Renal cortex interstitium (tissue), 11 donors: ENCODE data around the gene GPR61. TPM values are rescaled to one million over a fixed set of nuclear protein-coding genes. Genes with fewer than 3 reads are reported as not detected.
A peak's percentile ranks its signal among the peaks of the same experiment; 100 is the strongest.

ENCODE experiments used
- DNase-seq, 11 donors: peaks; one replicate each; pipeline ENCODE4 v3.0.0-alpha.2; 2013; ENCODE audit warnings: low read depth in 9 of 11, low spot score in 4 of 11; ENCODE audit errors: extremely low read depth in 1 of 11
- polyA plus RNA-seq, 3 donors: library from polyadenylated mRNA; unstranded; fragments of 120-200 nt; gene quantifications; one replicate each; pipeline ENCODE4 v1.2.1, GENCODE V29; 2013; ENCODE audit not compliant: insufficient read length in 3 of 3

GPR61 gene
- polyA plus RNA-seq, 3 donors = 0.45 to 0.87 (median 0.78) TPM

DNA sequence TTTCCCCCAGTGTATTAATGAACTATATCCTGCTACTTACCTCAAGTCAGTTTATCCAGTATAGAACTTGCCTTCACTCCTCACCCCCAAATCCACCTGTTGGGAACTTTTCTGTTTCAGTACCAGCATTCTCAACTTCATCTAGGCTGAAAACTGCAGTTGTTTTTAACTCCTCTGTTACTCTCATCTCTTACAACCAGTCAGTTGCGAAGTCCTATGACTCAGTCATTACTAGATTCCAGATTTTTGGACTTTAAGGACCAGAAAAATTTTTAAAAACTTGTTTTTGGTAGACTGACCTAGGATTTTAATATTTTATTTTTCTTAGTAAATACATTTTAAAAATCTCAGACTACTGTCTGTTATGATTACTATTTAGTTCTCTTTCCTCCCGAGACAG is 16.9 kb downstream of the GPR61 start:
- no peak for DNase-seq

DNA sequence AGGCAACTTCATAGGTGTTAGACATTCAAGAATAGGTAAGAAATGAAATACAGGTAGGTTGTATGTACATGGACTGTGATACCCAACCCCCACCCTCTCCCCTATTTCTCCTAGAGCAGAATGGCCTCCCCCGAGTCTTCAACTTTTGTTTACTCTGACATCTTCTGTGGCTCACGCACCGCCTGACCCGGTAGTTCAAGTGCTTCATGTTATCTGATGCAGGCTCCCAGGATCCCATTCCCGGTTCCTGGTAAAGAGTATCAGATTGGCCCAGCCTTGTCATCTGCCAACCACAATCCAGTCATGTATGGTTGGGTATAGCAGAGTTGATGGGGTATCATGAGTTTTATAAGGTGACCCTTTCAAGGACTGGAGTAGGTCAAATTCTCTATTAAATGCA is 17.8 kb downstream of the GPR61 start:
- DNase-seq = no peak

DNA sequence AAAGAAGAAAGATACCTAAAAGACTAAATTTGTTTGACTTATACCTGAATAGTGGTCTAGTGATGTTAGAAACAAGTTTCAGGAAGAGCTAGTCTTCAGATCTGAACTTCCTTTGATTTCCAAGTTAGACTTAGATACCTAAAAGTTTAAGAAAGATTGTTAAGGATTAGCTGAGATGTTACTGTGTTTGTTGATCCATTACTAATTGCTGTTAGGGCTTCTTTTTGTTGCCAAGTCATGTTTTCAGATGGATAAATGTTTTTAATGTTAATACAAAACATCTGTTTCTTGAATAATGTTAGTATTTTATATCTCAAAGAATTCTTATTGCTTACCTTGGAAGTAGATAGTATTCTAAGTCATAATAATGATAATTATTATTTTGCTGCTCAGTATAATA is 20.3 kb downstream of the GPR61 start:
- DNase-seq = no peak

DNA sequence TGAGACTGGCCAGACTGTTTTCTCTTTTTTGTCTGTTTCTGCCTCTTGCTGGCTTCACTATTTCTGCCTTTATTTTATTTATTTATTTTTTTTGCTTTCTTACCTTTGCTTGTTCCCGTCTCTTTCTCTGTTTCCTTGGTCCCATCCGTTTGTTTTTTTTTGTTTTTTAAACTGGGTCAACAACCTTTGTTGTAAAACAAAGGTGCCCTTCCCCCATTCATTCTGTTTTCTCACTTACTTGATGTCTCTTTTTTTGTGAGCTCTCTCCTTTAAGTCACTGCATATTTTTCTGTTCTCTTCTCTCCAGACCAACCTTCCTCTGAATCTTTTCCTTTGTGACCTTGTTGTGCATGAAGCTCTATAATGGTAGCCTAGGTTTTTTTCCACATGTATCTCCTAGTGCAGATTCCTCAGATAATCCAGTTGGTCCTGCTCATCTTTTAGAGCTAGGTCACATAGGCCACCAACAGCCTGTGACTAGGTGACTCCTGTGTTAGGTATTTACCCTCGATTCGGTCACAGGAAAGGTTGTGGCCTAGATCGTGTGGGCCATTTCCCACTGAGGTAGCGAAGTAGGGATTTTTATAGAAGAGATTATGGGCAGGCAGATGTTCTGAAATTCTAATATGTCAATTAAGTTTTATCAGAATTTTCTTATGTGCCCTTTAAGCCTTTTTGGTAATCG is 24.7 kb downstream of the GPR61 start:
- no peak for DNase-seq

DNA sequence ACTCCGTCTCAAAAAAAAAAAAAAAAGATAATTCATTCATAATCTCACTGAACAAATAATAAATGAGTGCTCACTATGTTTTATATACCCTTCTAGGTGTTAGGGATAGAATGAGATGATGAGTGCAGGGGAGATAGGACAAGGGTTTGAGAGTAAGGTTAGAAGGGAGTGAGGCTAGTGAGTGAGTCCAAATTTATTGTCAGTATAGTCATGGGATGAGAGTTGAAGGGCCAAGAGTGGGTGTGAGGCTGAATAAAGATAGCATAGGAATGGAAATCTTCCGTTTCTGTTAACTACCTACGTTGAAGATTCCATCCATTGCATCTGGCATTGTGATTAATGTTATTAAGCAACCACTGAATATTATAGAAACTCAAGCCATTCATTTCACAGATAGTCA is 25.6 kb downstream of the GPR61 start:
- DNase-seq = no peak

DNA sequence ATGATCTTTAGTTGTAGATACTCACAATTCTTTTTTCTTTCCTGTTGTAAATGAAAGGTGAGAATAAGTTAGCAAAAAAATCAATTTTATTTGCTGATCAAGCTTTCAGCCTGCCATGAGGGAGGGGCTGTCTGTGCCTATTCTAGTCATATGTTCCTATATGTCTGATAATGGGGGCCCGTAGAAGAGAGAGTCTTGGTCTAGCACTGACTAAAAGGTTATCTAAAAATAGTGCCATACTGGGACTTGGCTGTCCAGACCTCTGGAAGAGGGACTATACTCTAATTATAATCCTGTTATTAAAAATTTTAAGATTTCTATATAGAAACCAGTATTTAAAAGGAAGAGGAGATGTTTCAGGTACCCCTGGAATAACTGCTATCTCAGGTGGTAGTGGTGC is 27.3 kb downstream of the GPR61 start:
- no peak for DNase-seq

DNA sequence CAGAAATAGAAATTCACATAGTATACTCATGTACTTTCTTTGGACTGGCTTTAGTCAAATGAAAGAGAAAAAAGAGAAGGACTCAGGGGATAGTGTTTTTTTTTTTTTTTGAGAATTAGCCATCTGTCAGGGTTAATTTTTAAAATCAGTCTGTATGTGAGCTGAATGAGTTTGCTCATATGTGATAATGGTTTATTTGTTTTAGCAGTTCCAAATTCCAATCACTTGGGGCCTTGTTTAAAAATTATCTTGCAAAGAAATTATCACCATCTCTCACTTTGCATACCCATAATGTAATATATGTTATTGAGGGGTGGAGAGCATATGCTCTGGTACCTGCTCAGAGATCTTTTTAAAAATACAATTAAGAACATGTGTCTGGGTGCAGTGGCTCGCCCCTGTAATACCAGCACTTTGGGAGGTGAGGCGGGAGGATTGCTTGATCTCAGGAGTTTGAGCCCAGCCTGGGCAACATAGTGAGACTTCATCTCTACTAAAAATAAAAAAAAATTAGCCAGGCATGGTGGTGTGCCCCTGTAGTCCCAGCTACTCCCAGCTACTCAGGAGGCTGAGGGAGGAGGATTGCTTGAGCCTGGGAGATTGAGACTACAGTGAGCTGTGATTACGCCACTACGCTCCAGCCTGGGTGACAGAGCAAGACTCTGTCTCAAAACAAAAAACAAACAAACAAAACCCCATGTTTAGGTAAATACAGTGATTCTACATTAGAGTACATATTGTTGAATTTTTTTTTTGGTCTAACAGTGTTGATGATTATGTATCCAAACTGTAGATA is 28.4 kb downstream of the GPR61 start:
- DNase-seq = no peak

DNA sequence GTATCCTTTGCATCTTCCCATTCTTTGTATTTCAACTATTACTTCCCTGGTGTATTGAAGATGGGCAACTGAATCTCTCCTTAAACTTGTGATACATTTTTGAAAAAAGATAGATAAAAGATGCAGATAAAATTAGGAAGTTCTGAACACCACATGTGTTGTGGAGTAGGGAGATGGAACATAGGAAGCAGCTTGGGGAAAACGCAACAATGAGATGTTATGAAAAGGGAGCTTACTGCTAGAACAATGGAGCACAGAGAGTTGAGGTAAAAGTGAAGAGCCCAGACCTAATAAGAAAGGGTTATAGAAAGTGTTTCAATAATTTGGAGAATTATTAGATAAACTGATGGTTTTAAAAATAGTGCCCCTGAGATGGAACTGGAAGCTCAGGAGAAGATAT is 29.7 kb downstream of the GPR61 start:
- no peak for DNase-seq

DNA sequence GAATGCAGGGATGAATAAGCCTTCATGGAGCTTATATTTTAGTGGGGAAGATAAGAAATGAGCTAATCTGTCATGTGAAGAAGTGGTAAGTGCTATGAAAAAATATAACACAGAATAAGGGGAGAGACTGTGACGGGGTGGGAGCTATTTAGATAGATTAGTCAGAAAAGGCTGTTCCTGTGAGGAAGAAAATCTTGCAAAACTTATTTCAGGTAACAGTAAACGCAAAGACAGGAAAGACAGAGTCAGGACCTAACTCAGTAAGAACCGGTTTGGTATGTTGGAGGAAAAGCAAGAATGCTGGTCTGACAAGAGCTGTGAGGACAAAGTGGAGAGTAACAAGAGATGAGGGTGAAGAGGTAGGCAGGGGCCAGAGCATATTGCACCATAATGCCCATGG is 30.7 kb downstream of the GPR61 start:
- DNase-seq = no peak

DNA sequence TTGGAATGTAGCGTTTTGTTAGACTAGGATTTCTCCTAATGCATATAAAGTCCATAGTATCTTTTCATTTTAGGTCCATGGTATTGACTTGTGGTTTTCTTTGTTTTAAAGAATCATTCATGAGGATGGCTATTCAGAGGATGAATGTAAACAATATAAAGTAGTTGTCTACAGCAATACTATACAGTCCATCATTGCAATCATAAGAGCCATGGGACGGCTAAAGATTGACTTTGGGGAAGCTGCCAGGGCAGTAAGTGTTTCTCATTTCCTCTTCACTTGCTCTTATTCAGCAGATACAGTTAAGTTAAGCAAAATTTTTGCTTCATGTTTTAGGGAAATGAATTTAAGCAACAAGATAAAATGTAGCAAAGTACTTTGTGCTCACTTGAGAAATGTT is 34.1 kb downstream of the GPR61 start:
- no peak for DNase-seq

DNA sequence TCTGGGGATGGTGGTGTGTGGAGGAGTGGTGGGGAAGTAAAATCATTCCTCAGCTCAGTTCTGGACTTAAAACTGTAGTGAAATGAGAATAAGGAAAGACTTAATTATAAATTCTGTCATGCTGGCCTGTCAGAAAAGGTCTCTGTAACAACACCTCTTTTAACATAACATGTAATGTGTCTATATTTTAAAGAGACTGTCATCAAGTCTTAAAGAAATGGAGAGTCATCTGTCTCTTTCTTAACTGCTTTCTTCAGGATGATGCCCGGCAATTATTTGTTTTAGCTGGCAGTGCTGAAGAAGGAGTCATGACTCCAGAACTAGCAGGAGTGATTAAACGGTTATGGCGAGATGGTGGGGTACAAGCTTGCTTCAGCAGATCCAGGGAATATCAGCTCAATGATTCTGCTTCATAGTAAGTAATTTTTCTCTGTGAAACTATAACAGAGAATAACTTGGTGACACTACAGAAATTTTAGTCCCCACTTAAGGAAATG is 39.3 kb downstream of the GPR61 start:
- no peak for DNase-seq

DNA sequence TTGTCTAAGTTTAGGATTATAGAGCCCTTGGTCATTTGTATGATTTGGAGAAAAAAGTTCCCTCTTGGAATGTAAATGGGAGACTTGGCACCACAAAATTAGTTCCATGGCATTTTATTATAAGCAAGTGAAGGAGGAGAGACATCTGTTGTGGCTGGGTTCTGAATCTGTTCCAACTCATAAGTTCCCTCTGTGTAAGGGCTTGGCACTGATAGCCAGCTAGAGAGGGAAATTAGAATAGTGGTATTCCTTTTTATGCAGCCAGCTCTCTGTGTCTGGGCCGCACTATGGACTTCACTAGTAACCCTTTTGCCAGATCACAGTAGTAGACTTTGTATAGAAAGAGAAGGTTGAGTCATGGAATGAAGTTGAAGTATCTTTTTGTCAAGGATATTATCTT is 39.8 kb downstream of the GPR61 start:
- DNase-seq = no peak

DNA sequence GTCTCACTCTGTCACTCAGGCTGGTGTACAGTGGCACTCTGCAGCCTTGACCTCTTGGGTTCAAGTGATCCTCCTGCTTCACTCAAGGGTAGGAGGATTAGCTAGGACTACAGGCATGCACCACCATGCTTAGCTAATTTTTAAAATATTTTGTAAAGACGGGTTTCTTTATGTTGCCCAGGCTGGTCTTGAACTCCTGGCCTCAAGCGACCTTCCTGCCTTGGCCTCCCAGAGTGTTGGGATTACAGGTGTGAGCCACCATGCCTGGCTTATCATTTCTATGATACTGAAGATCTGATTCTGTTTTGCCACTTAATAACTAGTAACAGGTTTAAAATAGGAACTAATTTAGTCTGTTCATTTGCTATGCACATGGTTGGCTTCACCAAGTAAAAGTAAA is 42.3 kb downstream of the GPR61 start:
- no peak for DNase-seq

DNA sequence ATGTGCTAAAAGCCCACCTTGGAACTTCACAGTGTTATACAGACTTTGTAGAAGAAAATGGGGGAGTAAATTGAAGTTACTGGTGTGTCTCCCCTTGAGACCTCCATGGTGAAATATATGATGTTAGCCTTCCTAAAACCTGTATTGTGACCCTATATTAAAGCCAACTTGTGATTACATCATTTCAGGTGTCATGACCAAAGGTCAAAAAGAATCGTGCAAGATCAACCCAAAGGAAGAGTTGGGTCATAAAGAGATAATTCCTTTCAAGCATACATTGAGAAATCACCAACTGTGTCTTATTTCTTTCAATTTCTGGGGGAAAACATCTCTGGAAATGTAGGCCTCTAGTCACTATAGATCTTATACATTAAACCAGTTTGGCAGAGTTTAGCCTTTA is 45.1 kb downstream of the GPR61 start:
- DNase-seq = no peak

DNA sequence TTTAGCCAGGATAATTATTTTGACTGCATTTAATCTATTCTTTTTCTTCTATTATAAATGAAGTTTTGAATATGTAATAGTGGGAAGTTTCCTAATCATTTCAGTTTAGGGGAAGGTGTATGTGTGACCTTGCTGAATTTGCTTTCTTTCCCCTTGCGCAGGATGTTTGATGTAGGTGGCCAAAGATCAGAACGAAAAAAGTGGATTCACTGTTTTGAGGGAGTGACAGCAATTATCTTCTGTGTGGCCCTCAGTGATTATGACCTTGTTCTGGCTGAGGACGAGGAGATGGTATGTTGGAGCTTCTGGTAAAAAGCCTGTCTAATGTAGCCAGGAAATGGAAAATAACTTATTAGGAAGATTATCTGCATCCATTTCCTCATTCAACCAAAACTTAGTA is 46.4 kb downstream of the GPR61 start:
- no peak for DNase-seq

DNA sequence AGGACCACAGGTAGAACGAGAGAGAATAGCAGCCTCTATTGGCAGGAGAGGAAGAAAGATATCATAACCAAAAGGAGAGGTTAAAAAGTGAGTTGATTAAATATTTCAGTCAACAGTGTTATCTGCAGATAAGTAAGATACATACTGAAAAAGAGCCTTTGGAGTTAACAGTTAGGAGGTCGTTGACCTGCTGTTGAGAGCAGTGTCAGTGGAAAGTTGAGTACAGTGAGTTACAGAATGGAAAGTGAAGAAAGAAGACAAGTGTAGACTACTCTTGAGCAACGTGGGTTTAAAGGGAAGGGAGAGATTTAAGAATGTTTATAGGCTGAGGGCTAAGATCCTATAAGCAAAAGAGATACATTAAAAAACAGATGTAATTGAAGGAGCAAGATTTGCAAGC is 49.5 kb downstream of the GPR61 start:
- no peak for DNase-seq

DNA sequence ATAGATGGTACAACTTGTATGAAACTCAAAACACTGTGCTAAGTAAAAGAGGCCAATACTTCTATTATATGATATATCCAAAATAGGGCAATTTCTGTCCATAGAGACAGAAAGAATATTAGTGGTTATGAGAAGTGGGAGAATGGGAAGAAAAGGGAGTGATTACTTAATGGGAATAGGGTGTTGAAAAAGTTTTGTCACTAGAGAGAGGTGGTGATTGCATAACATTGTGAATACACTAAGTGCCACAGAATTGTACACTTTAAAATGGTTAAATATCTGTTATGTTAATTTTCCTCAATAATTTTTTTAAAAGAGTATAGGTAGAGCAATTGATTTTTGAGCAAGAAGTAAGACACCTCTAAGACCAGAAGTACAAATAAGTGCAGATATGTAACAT is 50.0 kb downstream of the GPR61 start:
- DNase-seq = no peak

DNA sequence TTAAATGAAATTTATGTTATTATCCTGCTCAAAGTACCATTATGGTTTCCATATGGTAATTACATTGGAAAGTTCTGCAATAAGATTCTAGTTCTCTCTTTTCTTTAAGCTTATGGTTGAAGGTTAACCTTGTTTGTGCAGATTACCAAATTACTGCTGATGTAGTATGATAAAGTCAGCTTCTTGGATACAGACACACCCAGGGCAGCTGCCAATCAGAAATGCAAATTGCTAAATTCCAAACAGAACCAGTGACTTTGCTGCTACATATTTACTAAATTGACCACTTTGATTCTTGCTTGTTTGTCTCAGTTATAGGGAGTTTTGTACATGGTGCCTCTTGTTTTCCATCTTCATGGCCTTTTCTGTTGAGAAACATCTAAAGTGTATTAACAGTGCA is 53.2 kb downstream of the GPR61 start:
- DNase-seq = no peak

DNA sequence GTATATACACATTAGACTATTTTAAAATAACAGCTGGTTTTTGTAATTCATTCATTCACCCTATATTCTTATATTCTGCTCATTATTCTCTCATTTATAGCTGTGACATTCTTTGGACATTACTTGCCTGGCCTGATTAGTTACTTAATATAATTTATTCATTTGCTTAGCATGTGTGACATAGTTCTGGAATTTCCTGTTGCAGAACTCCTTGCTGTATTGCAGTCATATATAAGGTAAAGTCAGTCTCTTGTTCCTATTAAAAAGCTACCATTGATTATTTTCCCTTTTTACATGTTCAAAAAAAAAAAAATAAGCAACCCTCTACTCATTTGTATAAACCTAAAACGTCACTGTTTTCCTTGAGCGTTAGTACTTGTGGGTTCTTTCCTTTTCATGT is 55.9 kb downstream of the GPR61 start:
- DNase-seq = peak in 1 of 11 donors; percentile 37
